C4-2B (cell line): Measurements from ENCODE around the gene TTN.

Source experiments
- ZFX ChIP-seq: fragments of 450-650 bp; IDR thresholded peaks from 2 replicates; pipeline ENCODE4 v1.6.1; 2017
- TF ChIP-seq, protein P1 (sequence below): fragments of 450-650 bp; conservative IDR thresholded peaks from 2 replicates; pipeline ENCODE4 v1.5.1; 2017; ENCODE audit warnings: mild to moderate bottlenecking

DNA sequence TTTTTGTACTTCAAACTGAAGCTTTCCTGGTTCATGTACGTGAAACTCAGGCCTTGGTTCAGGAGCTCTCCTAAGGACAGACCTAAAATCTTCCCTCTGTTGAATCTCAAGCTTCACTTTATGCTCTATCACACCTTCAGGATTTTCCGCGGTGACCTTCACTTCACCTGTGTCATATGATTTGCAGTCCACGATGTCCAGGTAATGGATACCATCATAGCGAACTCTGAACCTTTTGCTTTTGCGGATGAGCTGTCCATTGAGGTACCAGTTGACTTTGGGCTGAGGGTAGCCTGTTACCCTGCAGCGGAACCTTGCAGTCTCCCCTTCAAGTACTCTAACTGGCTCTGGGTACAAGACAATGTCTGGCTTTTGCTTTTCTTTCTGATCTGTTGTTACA, 31.2 kb downstream of the TTN start:
- TF ChIP-seq, protein P1, sequence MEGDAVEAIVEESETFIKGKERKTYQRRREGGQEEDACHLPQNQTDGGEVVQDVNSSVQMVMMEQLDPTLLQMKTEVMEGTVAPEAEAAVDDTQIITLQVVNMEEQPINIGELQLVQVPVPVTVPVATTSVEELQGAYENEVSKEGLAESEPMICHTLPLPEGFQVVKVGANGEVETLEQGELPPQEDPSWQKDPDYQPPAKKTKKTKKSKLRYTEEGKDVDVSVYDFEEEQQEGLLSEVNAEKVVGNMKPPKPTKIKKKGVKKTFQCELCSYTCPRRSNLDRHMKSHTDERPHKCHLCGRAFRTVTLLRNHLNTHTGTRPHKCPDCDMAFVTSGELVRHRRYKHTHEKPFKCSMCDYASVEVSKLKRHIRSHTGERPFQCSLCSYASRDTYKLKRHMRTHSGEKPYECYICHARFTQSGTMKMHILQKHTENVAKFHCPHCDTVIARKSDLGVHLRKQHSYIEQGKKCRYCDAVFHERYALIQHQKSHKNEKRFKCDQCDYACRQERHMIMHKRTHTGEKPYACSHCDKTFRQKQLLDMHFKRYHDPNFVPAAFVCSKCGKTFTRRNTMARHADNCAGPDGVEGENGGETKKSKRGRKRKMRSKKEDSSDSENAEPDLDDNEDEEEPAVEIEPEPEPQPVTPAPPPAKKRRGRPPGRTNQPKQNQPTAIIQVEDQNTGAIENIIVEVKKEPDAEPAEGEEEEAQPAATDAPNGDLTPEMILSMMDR, result no peak
- TF ChIP-seq ZFX, result no peak
